Measurements from ENCODE around the gene TLCD2. TPM values are rescaled to one million over a fixed set of nuclear protein-coding genes. Genes with fewer than 3 reads are reported as not detected.
A peak's percentile ranks its signal among the peaks of the same experiment; 100 is the strongest.

Gene TLCD2, protein sequence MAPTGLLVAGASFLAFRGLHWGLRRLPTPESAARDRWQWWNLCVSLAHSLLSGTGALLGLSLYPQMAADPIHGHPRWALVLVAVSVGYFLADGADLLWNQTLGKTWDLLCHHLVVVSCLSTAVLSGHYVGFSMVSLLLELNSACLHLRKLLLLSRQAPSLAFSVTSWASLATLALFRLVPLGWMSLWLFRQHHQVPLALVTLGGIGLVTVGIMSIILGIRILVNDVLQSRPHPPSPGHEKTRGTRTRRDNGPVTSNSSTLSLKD
- polyA plus RNA-seq: under 1 TPM in 1 of 3 donors, not detected in 2; 0.04 TPM

DNA sequence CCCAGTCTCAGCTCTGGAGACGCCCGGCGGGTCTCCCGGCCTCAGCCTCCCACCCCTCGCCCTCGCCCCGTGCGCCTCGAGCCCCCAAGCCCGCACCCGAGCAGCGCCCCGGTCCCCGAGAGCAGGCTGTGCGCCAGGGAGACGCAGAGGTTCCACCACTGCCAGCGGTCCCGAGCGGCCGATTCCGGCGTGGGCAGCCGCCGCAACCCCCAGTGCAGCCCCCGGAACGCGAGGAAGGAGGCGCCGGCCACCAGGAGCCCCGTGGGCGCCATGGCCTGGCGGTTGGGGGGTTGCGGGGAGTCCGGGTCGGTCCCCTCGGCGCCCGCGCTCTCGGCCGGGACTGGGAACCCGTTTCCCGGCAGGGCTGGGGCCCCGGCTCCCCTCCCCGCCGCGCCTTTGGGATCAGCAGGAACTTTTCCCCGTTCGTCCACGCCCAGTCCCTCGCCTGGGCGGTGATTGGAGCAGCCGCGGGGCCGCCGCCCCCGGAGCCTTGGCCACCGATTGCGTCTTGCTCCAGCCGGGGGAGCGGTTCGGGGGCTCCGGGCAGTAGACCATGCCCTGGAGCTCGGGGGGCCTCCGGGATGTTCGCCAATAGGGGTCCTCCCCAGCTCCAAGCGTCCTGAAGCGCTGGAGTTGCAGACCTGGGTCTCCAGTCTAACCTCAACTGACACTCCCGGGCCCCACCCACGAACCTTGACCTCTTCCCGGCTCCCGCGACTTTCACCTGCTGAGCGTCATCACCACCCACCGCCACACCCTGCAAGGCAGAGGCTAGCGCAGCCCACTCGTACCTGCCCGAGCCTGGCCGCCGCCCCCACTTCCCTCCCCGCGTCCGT is at the start of gene TLCD2:
Gene TLCD2, minus strand, starts transcription at position 407 of the 836 bp plus-strand sequence. Its CDS starts 135 bp downstream, at position 272.
- Mint-ChIP-seq H3K36me3 (peaks cover 16 to 21% (median 16%) of the 10 kb centered on the region in 3 donors), H3K4me1 (peaks cover 20 to 25% of the 10 kb centered on the region in 2 donors), H3K27me3 (ENCODE audit: low read depth in 3 of 3) (peaks cover 8 to 23% (median 16%) of the 10 kb centered on the region in 3 donors), H3K27ac (no peak within 1 kb of the TSS), H3K9me3 (no peaks in the 10 kb centered on the region), H3K4me3 (peak within 1 kb of the TSS; percentile 30 to 58 (median 53))
- no peak for DNase-seq

DNA sequence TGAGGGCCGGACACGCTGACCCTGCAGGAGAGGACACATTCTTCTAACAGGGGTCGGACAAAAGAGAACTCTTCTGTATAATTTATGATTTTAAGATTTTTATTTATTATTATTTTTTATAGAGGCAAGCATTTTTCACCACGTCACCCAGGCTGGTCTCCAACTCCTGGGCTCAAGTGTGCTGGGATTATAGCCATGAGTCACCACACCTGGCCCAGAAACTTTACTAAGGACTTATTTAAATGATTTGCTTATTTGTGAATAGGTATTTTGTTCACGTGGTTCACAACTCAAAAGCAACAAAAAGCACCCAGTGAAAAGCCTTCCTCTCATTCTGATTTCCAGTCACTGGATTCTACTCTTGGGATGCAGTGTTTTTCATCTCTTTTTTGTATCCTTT is 49.4 kb upstream of the TLCD2 start:
- H3K27me3 Mint-ChIP-seq (ENCODE audit: low read depth in 3 of 3): peaks cover 0 to 3% (median 0%) of the 10 kb centered on the region in 3 donors
- H3K4me3 Mint-ChIP-seq: no peak overlapping the region
- no peaks in the 10 kb centered on the region for H3K36me3 Mint-ChIP-seq
- no peak for DNase-seq
- H3K9me3 Mint-ChIP-seq: no peaks in the 10 kb centered on the region
- peaks cover 19% of the 10 kb centered on the region in 2 donors for H3K4me1 Mint-ChIP-seq
- no peak overlapping the region for H3K27ac Mint-ChIP-seq

DNA sequence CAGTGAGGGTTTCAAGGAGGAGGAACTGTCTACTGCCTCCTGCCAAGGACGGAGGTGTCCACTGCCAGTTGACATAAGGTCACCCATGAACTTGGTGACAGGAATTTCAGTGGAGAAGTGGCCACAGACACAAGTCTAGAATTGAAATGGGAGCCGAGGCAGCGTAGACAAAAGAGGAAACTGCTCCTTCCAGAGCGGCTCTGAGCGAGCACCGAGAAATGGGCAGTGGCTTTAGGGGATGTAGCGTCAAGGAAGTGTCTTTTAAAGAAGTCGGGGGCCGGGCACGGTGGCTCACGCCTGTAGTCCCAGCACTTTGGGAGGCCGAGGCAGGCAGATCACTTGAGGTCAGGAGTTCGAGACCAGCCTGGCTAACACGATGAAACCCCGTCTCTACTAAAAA is 48.6 kb upstream of the TLCD2 start:
- no peaks in the 10 kb centered on the region for H3K9me3 Mint-ChIP-seq
- no peaks in the 10 kb centered on the region for H3K27me3 Mint-ChIP-seq (ENCODE audit: low read depth in 3 of 3)
- no peaks in the 10 kb centered on the region for H3K36me3 Mint-ChIP-seq
- DNase-seq: no peak
- no peak overlapping the region for H3K4me3 Mint-ChIP-seq
- H3K27ac Mint-ChIP-seq: peak overlapping the region in 1 of 6 donors; percentile 73
- H3K4me1 Mint-ChIP-seq: peaks cover 11% of the 10 kb centered on the region in 2 donors

DNA sequence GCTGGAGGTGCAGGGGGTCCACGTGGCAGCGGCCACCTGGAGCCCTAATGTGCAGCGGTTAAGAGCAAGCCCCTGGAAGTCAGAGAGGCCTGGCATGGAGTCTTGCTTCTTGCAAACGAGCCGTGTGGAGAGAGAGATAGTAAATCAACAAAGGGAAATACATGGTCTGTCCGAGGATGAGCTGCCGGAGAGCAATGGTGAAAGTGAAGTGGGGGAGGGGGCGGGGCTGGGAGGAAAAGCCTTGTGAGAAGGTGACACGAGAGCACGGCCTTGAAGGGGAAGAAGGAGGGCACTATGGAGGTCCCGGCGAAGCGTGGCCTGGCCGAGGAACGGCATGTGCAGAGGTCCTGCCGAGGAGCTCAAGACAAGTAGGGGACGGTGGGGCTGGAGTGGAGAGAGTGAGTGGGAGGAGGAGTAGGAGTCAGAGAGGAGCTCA is 45.7 kb upstream of the TLCD2 start:
- Mint-ChIP-seq H3K4me3 (no peak overlapping the region), H3K27ac (no peak overlapping the region), H3K36me3 (no peaks in the 10 kb centered on the region), H3K4me1 (peaks cover 8 to 17% of the 10 kb centered on the region in 2 donors), H3K9me3 (no peaks in the 10 kb centered on the region), H3K27me3 (ENCODE audit: low read depth in 3 of 3) (peaks cover 0 to 13% (median 2%) of the 10 kb centered on the region in 3 donors)
- DNase-seq: no peak

DNA sequence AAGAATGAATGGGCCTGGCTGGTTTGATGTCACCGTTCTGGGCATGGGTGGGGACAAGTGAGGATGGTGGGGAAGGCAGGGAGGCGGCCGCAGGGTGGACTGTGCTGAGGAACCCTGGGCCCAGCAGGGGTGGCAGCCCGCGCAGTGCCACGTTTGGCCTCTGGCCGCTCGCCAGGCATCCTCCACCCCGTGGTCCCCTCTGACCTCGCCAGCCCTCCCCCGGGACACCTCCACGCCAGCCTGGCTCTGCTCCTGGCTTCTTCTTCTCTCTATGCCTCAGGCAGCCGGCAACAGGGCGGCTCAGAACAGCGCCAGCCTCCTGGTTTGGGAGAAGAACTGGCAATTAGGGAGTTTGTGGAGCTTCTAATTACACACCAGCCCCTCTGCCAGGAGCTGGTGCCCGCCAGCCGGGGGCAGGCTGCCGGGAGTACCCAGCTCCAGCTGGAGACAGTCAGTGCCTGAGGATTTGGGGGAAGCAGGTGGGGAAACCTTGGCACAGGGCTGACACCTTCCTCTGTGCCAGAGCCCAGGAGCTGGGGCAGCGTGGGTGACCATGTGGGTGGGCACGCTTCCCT is 45.2 kb upstream of the TLCD2 start:
- peaks cover 8 to 18% of the 10 kb centered on the region in 2 donors for H3K4me1 Mint-ChIP-seq
- peaks cover 0 to 14% (median 2%) of the 10 kb centered on the region in 3 donors for H3K27me3 Mint-ChIP-seq (ENCODE audit: low read depth in 3 of 3)
- no peak for DNase-seq
- no peak overlapping the region for H3K27ac Mint-ChIP-seq
- H3K4me3 Mint-ChIP-seq: no peak overlapping the region
- no peaks in the 10 kb centered on the region for H3K9me3 Mint-ChIP-seq
- no peaks in the 10 kb centered on the region for H3K36me3 Mint-ChIP-seq

DNA sequence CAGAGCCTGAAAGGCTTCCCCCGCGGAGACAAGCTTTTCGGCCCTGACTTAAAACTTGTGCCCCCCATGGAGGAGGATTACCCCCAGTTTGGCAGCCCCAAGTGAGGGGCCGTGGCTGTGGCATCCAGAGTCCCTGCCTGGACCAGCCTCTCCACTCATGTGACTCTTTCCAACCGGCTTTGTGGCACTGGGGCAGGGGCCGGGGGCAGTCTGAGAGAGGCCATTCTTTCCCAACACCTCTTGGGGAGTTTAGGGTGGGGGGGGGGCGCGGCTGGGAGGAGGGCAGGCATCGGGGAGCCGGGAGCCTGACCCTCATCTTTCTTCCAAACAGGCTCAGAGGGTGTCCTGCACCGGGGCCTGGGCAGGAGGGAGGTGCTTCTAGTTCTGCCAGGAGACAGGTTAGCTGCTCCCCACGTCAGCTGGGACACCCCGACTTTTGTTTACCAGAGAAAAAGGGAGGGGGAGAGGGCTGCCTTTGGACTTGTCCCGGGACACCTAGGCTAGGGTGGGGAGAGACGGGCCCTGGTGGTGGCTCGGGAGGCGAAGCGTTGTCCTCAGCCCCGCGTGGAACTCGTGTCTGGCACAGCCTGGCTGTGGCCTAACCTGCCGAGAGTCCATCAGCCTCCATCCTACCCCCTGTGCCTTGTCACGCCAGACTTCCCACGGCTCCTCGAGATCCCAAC is 44.4 kb upstream of the TLCD2 start:
- no peaks in the 10 kb centered on the region for H3K9me3 Mint-ChIP-seq
- H3K27me3 Mint-ChIP-seq (ENCODE audit: low read depth in 3 of 3): peaks cover 0 to 14% (median 2%) of the 10 kb centered on the region in 3 donors
- H3K4me3 Mint-ChIP-seq: no peak overlapping the region
- no peak for DNase-seq
- no peaks in the 10 kb centered on the region for H3K36me3 Mint-ChIP-seq
- peaks cover 8 to 18% of the 10 kb centered on the region in 2 donors for H3K4me1 Mint-ChIP-seq
- peak overlapping the region in 1 of 6 donors; percentile 40 for H3K27ac Mint-ChIP-seq

DNA sequence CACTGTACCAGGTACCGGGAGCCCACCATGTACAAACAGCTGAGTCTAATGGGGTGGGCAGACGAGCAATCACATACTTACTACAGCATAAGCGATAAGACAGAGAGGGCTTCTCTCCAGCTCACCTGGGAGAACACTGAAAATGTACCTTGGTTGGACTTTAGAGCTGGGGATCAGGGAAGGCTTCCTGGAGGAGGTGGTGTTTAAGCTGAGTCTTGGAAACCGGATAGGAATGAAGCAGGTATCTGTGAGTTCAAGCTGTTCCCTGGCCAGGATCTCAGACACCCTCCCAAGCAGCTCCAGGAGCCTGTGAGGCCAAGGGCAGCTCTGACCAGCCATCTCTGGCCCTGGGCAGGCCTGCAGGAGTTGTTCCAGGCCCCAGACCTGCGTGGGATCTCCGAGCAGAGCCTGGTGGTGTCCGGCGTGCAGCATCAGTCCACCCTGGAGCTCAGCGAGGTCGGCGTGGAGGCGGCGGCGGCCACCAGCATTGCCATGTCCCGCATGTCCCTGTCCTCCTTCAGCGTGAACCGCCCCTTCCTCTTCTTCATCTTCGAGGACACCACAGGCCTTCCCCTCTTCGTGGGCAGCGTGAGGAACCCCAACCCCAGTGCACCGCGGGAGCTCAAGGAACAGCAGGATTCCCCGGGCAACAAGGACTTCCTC is 43.7 kb upstream of the TLCD2 start:
- no peak overlapping the region for H3K4me3 Mint-ChIP-seq
- peaks cover 8 to 18% of the 10 kb centered on the region in 2 donors for H3K4me1 Mint-ChIP-seq
- no peak for DNase-seq
- peaks cover under 1 to 14% (median 2%) of the 10 kb centered on the region in 3 donors for H3K27me3 Mint-ChIP-seq (ENCODE audit: low read depth in 3 of 3)
- peak overlapping the region in 1 of 6 donors; percentile 40 for H3K27ac Mint-ChIP-seq
- no peaks in the 10 kb centered on the region for H3K9me3 Mint-ChIP-seq
- H3K36me3 Mint-ChIP-seq: no peaks in the 10 kb centered on the region

DNA sequence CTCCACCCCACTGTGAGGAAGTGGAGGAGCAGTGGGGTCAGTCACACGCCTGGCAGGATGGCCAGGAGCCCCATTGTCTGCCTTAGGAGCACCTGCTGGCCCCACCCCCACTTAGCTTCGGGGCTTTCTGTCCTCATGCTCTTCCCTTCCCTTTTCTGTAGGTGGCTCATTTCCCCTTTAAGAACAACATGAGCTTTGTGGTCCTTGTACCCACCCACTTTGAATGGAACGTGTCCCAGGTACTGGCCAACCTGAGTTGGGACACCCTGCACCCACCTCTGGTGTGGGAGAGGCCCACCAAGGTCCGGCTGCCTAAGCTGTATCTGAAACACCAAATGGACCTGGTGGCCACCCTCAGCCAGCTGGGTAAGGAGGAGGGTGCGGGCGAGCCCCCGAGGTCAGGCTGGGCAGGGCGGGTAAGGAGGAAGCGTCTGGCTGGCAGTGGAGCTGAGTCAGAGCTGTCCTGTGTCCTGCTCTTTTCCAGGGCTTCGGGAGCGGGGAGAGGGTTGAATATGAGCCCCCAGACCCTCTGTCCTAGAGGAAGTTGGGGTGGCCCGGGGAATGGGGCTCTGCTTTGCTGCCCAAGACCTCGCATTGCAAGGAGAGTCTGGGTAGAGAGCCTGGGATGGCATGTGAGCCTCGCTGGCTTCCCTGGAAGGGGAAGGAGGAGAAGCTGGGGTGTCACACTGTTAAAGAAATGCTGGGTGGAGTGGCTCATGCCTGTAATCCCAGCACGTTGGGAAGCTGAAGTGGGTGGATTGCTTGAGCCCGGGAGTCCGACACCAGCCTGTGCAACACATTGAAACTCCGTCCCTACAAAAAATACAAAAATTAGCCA is 42.5 kb upstream of the TLCD2 start:
- peak overlapping the region in 5 of 6 donors; percentile 28 to 85 (median 50) for H3K27ac Mint-ChIP-seq
- H3K4me3 Mint-ChIP-seq: peak overlapping the region in 3 of 5 donors; percentile 27 to 69 (median 43)
- peaks cover 2 to 22% (median 4%) of the 10 kb centered on the region in 3 donors for H3K27me3 Mint-ChIP-seq (ENCODE audit: low read depth in 3 of 3)
- peaks cover 8 to 18% of the 10 kb centered on the region in 2 donors for H3K4me1 Mint-ChIP-seq
- DNase-seq: no peak
- no peaks in the 10 kb centered on the region for H3K9me3 Mint-ChIP-seq
- H3K36me3 Mint-ChIP-seq: no peaks in the 10 kb centered on the region

DNA sequence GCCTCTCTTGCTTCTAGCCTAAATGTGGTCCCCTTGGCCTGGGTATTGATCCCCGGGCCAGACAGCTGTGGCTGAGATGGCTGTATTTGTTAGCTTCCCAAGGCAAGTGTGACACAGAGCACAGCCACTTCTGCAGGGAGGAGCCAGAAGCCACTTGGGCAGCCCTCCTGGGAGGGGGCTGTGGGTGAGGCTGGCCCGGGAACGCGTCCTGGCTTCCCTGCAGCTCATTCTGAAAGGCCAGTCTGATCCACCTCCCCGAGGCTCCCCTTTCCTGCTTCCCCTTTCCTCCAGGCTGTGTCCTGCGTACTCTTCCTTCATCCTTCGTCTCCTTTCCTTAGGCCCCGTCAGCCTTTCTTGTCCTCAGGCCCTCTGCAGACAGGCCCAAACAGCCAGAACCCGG is 40.5 kb upstream of the TLCD2 start:
- H3K9me3 Mint-ChIP-seq: no peaks in the 10 kb centered on the region
- H3K4me3 Mint-ChIP-seq: no peak overlapping the region
- H3K27me3 Mint-ChIP-seq (ENCODE audit: low read depth in 3 of 3): peaks cover 2 to 22% (median 7%) of the 10 kb centered on the region in 3 donors
- peak overlapping the region in 1 of 6 donors; percentile 28 for H3K27ac Mint-ChIP-seq
- no peak for DNase-seq
- peaks cover 8 to 18% of the 10 kb centered on the region in 2 donors for H3K4me1 Mint-ChIP-seq
- no peaks in the 10 kb centered on the region for H3K36me3 Mint-ChIP-seq

DNA sequence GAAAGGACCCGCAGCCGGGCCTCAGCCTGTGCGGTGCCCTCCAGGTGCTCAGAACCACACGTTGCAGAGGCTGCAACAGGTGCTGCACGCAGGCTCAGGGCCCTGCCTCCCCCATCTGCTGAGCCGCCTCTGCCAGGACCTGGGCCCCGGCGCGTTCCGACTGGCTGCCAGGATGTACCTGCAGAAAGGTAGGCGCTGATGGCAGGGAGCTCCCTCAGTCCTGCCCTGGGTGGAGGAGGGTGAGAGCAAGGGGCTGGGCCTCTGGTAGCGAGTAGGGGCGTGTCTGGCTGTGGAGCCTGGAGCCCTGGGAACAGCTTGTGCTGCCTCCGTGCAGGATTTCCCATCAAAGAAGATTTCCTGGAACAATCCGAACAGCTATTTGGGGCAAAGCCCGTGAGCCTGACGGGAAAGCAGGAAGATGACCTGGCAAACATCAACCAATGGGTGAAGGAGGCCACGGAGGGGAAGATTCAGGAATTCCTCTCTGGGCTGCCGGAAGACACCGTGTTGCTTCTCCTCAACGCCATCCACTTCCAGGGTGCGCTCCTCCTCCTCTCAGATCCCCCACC is 36.9 kb upstream of the TLCD2 start:
- Mint-ChIP-seq H3K4me1 (peaks cover 4 to 13% of the 10 kb centered on the region in 2 donors), H3K27ac (no peak overlapping the region), H3K4me3 (no peak overlapping the region), H3K9me3 (no peaks in the 10 kb centered on the region), H3K27me3 (ENCODE audit: low read depth in 3 of 3) (peaks cover 2 to 19% (median 4%) of the 10 kb centered on the region in 3 donors), H3K36me3 (no peaks in the 10 kb centered on the region)
- DNase-seq: no peak

DNA sequence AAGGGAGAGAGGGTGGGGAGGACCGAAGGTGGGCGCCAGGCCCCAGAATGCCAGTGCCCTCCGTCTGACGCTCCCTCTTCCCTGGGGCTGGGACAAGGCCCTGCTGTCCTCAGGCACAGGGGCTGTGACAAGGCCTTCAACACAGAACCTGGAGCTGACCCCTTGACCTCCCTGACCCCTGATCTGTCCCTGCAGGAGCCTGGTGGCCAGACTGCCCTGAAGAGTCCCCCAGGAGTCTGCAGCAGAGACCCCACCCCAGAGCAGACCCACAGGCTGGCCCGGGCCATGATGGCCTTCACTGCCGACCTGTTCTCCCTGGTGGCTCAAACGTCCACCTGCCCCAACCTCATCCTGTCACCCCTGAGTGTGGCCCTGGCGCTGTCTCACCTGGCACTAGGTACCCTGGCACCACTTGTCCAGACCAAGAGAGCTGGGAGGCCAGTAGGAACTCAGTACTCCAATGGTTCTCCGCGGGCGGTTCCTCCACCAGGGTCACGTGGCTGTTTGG is 35.4 kb upstream of the TLCD2 start:
- H3K4me1 Mint-ChIP-seq: no peaks in the 10 kb centered on the region
- H3K27ac Mint-ChIP-seq: no peak overlapping the region
- no peaks in the 10 kb centered on the region for H3K36me3 Mint-ChIP-seq
- no peak overlapping the region for H3K4me3 Mint-ChIP-seq
- no peak for DNase-seq
- H3K27me3 Mint-ChIP-seq (ENCODE audit: low read depth in 3 of 3): peaks cover 2 to 8% (median 4%) of the 10 kb centered on the region in 3 donors
- H3K9me3 Mint-ChIP-seq: no peaks in the 10 kb centered on the region
